HG03139 (cell line): ENCODE results near the gene CXCR2.

Source experiments
- ATAC-seq: cut with Tn5 transposase; IDR thresholded peaks from one replicate; pipeline ENCODE4 v1.9.1; 2021; ENCODE audit not compliant: unreplicated experiment

CXCR2 gene

GRCh38 chr2:218180467-218181114, 54.8 kb downstream of the CXCR2 start:
- no peak for ATAC-seq

DNA sequence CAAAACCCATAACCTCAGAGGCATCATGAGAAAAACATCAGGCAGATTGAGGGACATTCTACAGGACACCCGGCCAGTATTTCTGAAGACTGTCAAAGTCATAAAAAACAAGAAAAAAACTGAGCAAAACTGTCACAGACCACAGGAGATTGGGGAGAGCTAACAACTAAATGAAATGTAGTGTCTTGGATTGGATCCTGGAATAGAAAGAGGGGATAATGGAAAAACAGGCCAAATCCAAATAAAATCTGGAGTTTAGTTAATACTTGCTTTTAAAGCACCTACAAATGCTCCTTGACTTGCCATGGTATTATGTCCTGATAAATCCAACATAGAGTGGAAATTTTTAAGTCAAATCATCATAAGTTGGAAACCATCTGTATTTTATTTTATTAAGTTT, 58.5 kb downstream of the CXCR2 start:
- no peak for ATAC-seq

- ATAC-seq = no peak
Measured at GRCh38 chr2:218186355-218186766, 60.5 kb downstream of the CXCR2 start.
